ENCODE measurements around the gene DPAGT1.

Gene DPAGT1

GRCh38 chr11:119121811-119122124 is 20.1 kb upstream of the DPAGT1 start (continued):
- TF ChIP-seq REST (tag by site-specific recombination; IDR thresholded peaks at IDR 0.05) (no peak), SP2 (tag by site-specific recombination; IDR thresholded peaks at IDR 0.05) (no peak), ZNF692 (tag by site-specific recombination; IDR thresholded peaks at IDR 0.05) (peak; percentile 78), ZNF391 (tag by site-specific recombination; IDR thresholded peaks at IDR 0.05; ENCODE audit: borderline replicate concordance, low read depth) (no peak), ZNF571 (tag by site-specific recombination; IDR thresholded peaks at IDR 0.05) (no peak), ZBTB6 (tag by site-specific recombination; IDR thresholded peaks at IDR 0.05) (no peak), KLF16 (tag by site-specific recombination; IDR thresholded peaks at IDR 0.05) (no peak), PRDM10 (tag by site-specific recombination; IDR thresholded peaks at IDR 0.05) (no peak), ZNF843 (tag by site-specific recombination; IDR thresholded peaks at IDR 0.05) (no peak), OSR2 (tag by site-specific recombination; IDR thresholded peaks at IDR 0.05) (no peak), ZNF777 (tag by site-specific recombination; IDR thresholded peaks at IDR 0.05; ENCODE audit: borderline replicate concordance) (no peak), ZFP69B (tag by site-specific recombination; IDR thresholded peaks at IDR 0.05) (peak; percentile 67), ZBTB1 (tag by site-specific recombination; IDR thresholded peaks at IDR 0.05) (no peak), ZNF223 (tag by site-specific recombination; IDR thresholded peaks at IDR 0.05) (no peak), ZNF324 (tag by site-specific recombination; IDR thresholded peaks at IDR 0.05) (no peak), ZNF76 (tag by site-specific recombination; IDR thresholded peaks at IDR 0.05; ENCODE audit: borderline replicate concordance, low read depth) (0 out of 2 replicates have a peak, but pooled peaks have one; percentile 77), ZNF169 (tag by site-specific recombination; IDR thresholded peaks at IDR 0.05) (no peak), ZNF530 (tag by site-specific recombination; IDR thresholded peaks at IDR 0.05; ENCODE audit: low read depth) (no peak), ZNF555 (tag by site-specific recombination; conservative IDR thresholded peaks at IDR 0.05) (no peak), ZNF837 (tag by site-specific recombination; IDR thresholded peaks at IDR 0.05) (no peak)
